ENCODE results near the gene PDLIM4.

DNA sequence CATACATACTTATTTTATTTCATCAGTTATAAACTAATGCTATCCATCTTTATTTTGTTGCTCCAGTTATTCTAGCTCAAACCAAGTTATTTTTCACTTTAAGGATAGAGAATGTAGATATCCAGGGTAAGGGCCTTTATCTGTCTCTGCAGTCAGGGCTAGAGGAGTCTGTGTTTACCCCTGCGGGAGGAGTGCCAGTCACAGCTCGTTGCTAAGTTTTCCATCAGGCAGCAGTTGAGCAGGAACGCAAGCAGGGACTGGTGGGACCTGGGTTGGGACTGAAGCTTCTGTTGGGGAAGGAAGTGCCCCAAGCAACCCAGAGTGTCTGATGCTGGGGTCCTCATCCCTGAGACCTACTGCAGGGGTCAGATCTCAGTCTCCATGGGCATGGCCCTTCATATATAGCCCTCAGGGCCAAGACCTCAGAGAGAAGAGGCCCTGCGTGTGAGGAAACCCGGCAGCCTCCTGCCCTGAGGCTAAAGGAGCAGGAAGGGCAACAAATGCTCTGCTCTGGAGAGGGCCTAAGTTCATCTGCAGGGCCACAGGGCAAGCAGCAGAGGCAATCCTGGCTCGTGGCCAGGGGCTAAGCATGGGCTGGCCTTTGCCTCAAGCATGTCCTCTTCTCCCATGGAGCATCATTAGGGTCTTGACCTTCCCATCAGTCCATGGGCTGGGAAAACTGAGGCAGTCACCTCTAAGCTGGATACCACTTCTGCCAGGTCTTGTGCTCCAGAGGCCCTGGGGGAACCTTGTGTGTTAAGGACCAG lies 43.3 kb downstream of the PDLIM4 start:
- no peak for TF ChIP-seq EP300 (IDR thresholded peaks at IDR 0.05)
- TF ChIP-seq CTCF (IDR thresholded peaks at IDR 0.05): no peak
- TF ChIP-seq POLR2A (IDR thresholded peaks at IDR 0.05): no peak
